SJSA1 (cell line): ENCODE results near the gene DUSP7. TPM values are rescaled to one million over a fixed set of nuclear protein-coding genes. Genes with fewer than 3 reads are reported as not detected.
A peak's percentile ranks its signal among the peaks of the same experiment; 100 is the strongest.

ENCODE experiments used
- DNase-seq, 2 experiments: peaks; one replicate each; pipeline ENCODE4 v3.0.0-alpha.2; 2015 to 2020; ENCODE audit warnings: low spot score in 2 of 2, low read depth in 1 of 2
- H3K27ac ChIP-seq: fragments of 250-450 bp; sonication (Bioruptor Pico); 2 replicates; pipeline ENCODE4 v1.5.1; 2020; ENCODE audit warnings: mild to moderate bottlenecking, moderate library complexity
- H3K27me3 ChIP-seq: fragments of 250-450 bp; sonication (Bioruptor Pico); replicated peaks from 2 replicates; pipeline ENCODE4 v1.5.1; 2020; ENCODE audit warnings: mild to moderate bottlenecking, moderate library complexity
- H3K36me3 ChIP-seq: fragments of 250-450 bp; sonication (Bioruptor Pico); 2 replicates; pipeline ENCODE4 v1.5.1; 2020; ENCODE audit warnings: mild to moderate bottlenecking
- H3K4me1 ChIP-seq: fragments of 250-450 bp; sonication (Bioruptor Pico); replicated peaks from 2 replicates; pipeline ENCODE4 v1.6.1; 2021; ENCODE audit warnings: mild to moderate bottlenecking
- H3K4me3 ChIP-seq: fragments of 250-450 bp; sonication (Bioruptor Pico); 2 replicates; pipeline ENCODE4 v1.5.1; 2020; ENCODE audit warnings: mild to moderate bottlenecking
- H3K9me3 ChIP-seq: fragments of 250-450 bp; sonication (Bioruptor Pico); replicated peaks from 2 replicates; pipeline ENCODE4 v1.5.1; 2020; ENCODE audit warnings: mild to moderate bottlenecking
- total RNA-seq: library from RNA; depleted of rRNA; stranded (reverse); fragments of >200 nt; shearing (Covaris generic); gene quantifications from 2 replicates; pipeline ENCODE4 v1.2.3, GENCODE V29; 2014

DUSP7 gene
- total RNA-seq, 1 experiment from 2014 or later: 13.3 TPM

DNA sequence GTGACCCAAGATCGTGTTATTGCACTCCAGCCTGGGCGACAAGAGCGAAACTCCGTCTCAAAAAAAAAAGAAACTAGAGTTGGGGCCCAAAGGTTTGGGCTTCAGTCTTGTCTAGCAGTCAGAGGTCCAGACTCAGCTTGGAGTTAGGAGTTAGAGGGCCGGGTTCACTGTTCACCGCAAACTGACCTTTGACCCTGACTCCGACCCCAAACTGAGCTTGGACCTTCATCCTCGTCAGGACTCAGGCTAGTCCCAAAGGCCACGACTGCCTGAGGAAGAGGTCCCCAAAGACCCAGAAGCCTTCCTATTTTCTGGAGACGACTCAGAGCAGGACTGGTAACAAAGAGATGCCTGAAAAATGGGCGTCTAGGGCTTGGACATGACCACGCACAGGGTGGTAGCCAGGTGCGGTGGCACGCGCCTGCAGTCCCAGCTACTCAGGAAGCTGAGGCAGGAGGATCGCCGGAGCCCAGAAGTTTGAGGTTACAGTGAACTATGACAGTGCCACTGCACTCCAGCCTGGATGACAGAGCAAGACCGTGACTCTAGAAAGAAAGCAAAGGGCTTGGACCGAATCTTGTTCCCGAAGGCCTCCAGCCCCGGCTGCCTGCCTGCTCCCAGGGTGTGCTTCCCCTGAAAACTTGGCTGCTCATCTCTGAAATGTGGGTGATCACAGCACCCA, 37.9 kb downstream of the DUSP7 start:
- DNase-seq: no peak
- no peak overlapping the region for H3K4me3 ChIP-seq
- no peaks in the 10 kb centered on the region for H3K9me3 ChIP-seq
- no peaks in the 10 kb centered on the region for H3K27me3 ChIP-seq
- H3K27ac ChIP-seq: no peak overlapping the region
- H3K36me3 ChIP-seq: no peaks in the 10 kb centered on the region
- no peaks in the 10 kb centered on the region for H3K4me1 ChIP-seq

GRCh38 chr3:52017586-52017985, 38.8 kb downstream of the DUSP7 start:
- Histone ChIP-seq H3K9me3 (no peaks in the 10 kb centered on the region), H3K27me3 (no peaks in the 10 kb centered on the region), H3K27ac (no peak overlapping the region), H3K36me3 (no peaks in the 10 kb centered on the region), H3K4me1 (no peaks in the 10 kb centered on the region), H3K4me3 (no peak overlapping the region)
- no peak for DNase-seq

GRCh38 chr3:52015438-52016228, 40.7 kb downstream of the DUSP7 start:
- no peak for DNase-seq
- Histone ChIP-seq H3K27me3 (no peaks in the 10 kb centered on the region), H3K4me3 (no peak overlapping the region), H3K36me3 (no peaks in the 10 kb centered on the region), H3K27ac (no peak overlapping the region), H3K9me3 (no peaks in the 10 kb centered on the region), H3K4me1 (no peaks in the 10 kb centered on the region)

DNA sequence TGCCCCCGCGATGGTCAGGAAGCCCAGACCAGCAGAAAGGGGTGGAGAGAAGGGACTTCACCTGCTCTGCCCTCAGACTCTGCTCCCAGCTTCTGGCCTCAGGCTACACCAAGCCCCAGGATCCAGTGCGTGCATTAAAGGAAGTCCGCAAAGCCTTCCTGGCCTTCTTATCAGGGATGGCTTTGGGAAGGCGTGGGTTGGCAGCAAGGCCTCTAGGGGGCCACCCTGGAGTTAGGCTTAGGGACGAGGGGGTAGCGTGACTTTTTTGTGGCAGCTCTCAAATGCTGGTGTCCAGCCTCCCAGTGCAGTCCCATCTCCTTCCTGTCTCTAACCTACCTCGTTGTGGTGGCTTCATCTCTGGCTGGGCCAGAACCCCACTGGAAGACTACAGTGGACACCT, 41.8 kb downstream of the DUSP7 start:
- H3K9me3 ChIP-seq: no peaks in the 10 kb centered on the region
- H3K36me3 ChIP-seq: no peaks in the 10 kb centered on the region
- no peaks in the 10 kb centered on the region for H3K4me1 ChIP-seq
- peak in 1 of 2 experiments; percentile 10 for DNase-seq
- H3K27ac ChIP-seq: no peak overlapping the region
- no peak overlapping the region for H3K4me3 ChIP-seq
- no peaks in the 10 kb centered on the region for H3K27me3 ChIP-seq

GRCh38 chr3:52013802-52014598, 42.4 kb downstream of the DUSP7 start:
- H3K9me3 ChIP-seq: no peaks in the 10 kb centered on the region
- no peak for DNase-seq
- H3K27ac ChIP-seq: no peak overlapping the region
- H3K4me1 ChIP-seq: no peaks in the 10 kb centered on the region
- H3K4me3 ChIP-seq: no peak overlapping the region
- H3K36me3 ChIP-seq: no peaks in the 10 kb centered on the region
- H3K27me3 ChIP-seq: no peaks in the 10 kb centered on the region

DNA sequence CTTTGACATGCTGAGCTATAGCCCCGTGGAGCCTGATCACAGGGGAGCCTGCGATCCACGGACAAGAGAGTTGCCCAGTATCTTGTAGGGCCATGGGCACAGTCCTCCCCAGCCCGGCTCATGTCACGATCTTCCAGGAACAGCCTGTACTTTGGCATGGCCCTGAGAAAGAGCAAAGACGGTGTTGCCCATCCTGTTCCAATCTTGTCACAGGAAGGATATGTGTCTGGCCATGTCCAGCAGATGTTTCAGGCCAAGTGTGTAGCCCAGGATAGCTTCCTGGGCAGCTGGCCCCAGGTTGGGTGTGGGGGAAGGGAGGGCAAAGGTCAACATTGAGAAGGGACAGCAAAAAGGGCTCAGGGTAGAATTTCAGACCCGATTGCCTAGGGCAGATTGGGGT, 43.7 kb downstream of the DUSP7 start:
- no peaks in the 10 kb centered on the region for H3K36me3 ChIP-seq
- no peak for DNase-seq
- no peak overlapping the region for H3K27ac ChIP-seq
- no peaks in the 10 kb centered on the region for H3K9me3 ChIP-seq
- H3K4me1 ChIP-seq: no peaks in the 10 kb centered on the region
- H3K4me3 ChIP-seq: no peak overlapping the region
- no peaks in the 10 kb centered on the region for H3K27me3 ChIP-seq

GRCh38 chr3:52010431-52010830, 45.9 kb downstream of the DUSP7 start:
- Histone ChIP-seq H3K4me3 (no peak overlapping the region), H3K4me1 (no peaks in the 10 kb centered on the region), H3K27me3 (no peaks in the 10 kb centered on the region), H3K36me3 (no peaks in the 10 kb centered on the region), H3K27ac (no peak overlapping the region), H3K9me3 (no peaks in the 10 kb centered on the region)
- DNase-seq: no peak

DNA sequence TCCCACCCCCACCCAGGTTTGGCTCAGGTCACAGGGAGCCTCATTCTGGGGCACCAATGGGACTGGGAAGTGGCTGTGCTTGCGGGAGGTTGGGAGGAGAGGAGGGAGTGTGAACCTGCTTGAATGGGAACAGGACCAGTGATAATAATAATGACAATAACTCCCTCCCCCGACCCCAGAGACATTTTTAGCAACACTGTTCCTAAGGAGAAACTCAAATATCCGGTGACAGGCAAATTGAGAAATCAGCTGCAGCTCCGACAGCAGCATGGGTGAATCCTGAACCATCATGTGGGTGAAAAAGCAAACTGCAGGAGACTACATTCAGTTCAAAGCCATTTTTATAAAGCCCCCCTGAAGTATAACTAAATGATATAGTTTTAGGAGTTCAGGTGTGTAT, 49.1 kb downstream of the DUSP7 start:
- no peak for DNase-seq
- no peak overlapping the region for H3K27ac ChIP-seq

DNA sequence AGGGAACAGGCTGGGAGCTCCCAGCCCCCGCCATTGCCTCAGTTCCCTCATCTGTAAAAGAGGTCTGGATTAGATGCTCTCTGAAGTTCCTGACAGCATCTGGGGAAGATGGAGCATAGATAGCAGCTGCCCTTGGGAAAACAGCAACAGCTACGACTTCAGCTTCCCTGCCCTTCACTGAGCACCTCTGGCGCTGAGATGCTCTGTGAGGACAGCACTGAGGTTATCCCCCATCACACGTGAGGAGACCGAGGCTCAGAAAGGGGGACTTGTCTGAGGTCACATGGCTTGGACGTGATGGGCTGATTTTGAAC, 49.6 kb downstream of the DUSP7 start:
- no peak overlapping the region for H3K4me3 ChIP-seq
- H3K4me1 ChIP-seq: no peaks in the 10 kb centered on the region
- no peak overlapping the region for H3K27ac ChIP-seq
- no peak for DNase-seq
- H3K27me3 ChIP-seq: no peaks in the 10 kb centered on the region
- H3K36me3 ChIP-seq: no peaks in the 10 kb centered on the region
- H3K9me3 ChIP-seq: no peaks in the 10 kb centered on the region

More for the DNA sequence above, 49.1 kb downstream of the DUSP7 start:
- Histone ChIP-seq H3K4me3 (no peak overlapping the region), H3K4me1 (no peaks in the 10 kb centered on the region), H3K27me3 (no peaks in the 10 kb centered on the region), H3K9me3 (no peaks in the 10 kb centered on the region), H3K36me3 (no peaks in the 10 kb centered on the region)

- Histone ChIP-seq H3K36me3 (no peaks in the 10 kb centered on the region), H3K27me3 (no peaks in the 10 kb centered on the region), H3K27ac (no peak overlapping the region), H3K4me3 (no peak overlapping the region), H3K4me1 (no peaks in the 10 kb centered on the region), H3K9me3 (no peaks in the 10 kb centered on the region)
- no peak for DNase-seq
Measured at GRCh38 chr3:52006017-52006819, 50.2 kb downstream of the DUSP7 start.

DNA sequence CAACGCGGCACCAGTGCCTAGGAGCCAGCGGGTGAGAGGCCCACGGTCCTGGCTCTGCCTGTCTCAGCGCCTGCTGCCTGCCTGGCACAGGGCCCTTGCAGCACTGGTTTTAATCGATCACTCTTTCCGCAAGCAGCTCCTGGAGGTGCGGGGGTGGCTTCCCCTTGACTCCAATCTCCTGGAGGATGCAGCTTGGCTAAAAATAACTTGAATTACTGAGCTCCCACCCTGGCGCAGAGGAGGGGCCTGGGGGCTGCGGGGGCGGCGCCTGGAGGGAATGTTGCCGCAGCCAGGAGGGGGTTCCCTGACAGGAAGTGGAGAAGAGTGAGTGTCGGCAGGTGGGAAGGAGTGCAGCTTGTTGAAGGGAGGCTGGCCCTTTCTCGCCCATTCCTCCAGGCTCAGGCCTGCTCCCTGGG, 50.8 kb downstream of the DUSP7 start:
- Histone ChIP-seq H3K27ac (no peak overlapping the region), H3K4me1 (no peaks in the 10 kb centered on the region), H3K4me3 (no peak overlapping the region), H3K27me3 (no peaks in the 10 kb centered on the region), H3K36me3 (no peaks in the 10 kb centered on the region), H3K9me3 (no peaks in the 10 kb centered on the region)
- no peak for DNase-seq

DNA sequence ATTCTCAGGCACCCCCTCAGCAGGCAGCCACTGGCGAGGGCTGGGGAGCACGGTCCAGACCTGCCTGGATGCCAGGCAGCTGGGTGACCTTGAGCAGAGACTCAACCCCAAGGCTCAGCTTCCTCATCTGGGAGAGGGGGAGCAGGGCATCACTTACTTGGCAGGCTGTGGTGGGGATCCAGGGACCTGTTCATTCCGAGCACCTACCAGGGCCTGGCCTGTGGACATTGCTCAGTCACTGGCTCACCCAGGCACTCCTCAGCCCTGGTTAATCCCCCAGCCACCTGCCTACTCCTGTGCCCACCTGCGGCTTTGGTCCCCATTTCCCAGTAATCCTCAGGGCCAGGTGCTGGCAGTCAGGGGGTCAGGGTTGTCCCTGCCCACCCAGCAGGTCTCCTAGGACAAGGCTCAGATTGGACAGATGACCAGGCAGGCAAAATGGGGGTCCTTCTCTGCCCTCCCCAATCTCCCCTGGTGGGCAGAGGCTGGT, 51.4 kb downstream of the DUSP7 start:
- H3K4me1 ChIP-seq: no peaks in the 10 kb centered on the region
- no peaks in the 10 kb centered on the region for H3K27me3 ChIP-seq
- no peaks in the 10 kb centered on the region for H3K36me3 ChIP-seq
- H3K9me3 ChIP-seq: no peaks in the 10 kb centered on the region
- no peak overlapping the region for H3K27ac ChIP-seq
- no peak for DNase-seq
- no peak overlapping the region for H3K4me3 ChIP-seq

- Histone ChIP-seq H3K4me3 (no peak overlapping the region), H3K27me3 (no peaks in the 10 kb centered on the region), H3K36me3 (no peaks in the 10 kb centered on the region), H3K4me1 (no peaks in the 10 kb centered on the region), H3K27ac (no peak overlapping the region), H3K9me3 (no peaks in the 10 kb centered on the region)
- no peak for DNase-seq
Measured at GRCh38 chr3:52004163-52004787, 52.1 kb downstream of the DUSP7 start.
